K562 (cell line): Measurements from ENCODE around the gene RANGAP1. TPM values are rescaled to one million over a fixed set of nuclear protein-coding genes. Genes with fewer than 3 reads are reported as not detected.
A peak's percentile ranks its signal among the peaks of the same experiment; 100 is the strongest.

Experiments
- ATAC-seq: fragments of 200-7000 bp; cut with Tn5 transposase; 3 replicates; pipeline ENCODE4 v1.9.1; 2020; ENCODE audit warnings: moderate library complexity
- BruUV-seq: library from RNA; stranded (reverse); fragments of 400-500 nt; replicated peaks from 2 replicates; lab custom pipeline; 2021; lab: Mats Ljungman, UMichigan
- CTCF ChIA-PET: fragments of 300-600 bp; formaldehyde crosslinking; extraction: SDS; loops from one replicate; lab custom pipeline; 2021; ENCODE audit warnings: low intra/inter-chr PET ratio; lab: Yijun Ruan, JAX
- POLR2A ChIA-PET: fragments of 300-600, 350-650 bp; sonication (Branson Sonifier 250); formaldehyde crosslinking; extraction: SDS; loops from one replicate; lab custom pipeline; 2021; ENCODE audit warnings: antibody characterized with exemption, inconsistent platforms; lab: Yijun Ruan, JAX
- DNase-seq, 4 experiments: peaks; one replicate each; pipeline versions ENCODE4 v3.0.0 to v3.0.0-alpha.2; 2011 to 2018; ENCODE audit warnings: low spot score in 3 of 4, mixed read lengths in 3 of 4; ENCODE audit errors: extremely low read depth in 1 of 4
- FAIRE-seq: peaks from 2 replicates; lab custom pipeline; 2011; peaks lifted over from hg19 to GRCh38; lab: Jason Lieb, UNC
- H2AFZ ChIP-seq: 2 replicates; pipeline ENCODE4 v1.6.0; 2011; ENCODE audit warnings: low read depth, low read length, control low read depth, inconsistent platforms
- H3K27ac ChIP-seq: fragments of 200-600 bp; 3 replicates; pipeline ENCODE4 v1.8.0; 2011; ENCODE audit warnings: low read depth, mild to moderate bottlenecking, control low read depth, inconsistent platforms, low read length, moderate library complexity, mixed read lengths; ENCODE audit errors: extremely low read depth
- H3K27me3 ChIP-seq, 2 experiments: fragments of 300-600 bp in 1 of 2; 2 replicates in 1 of 2; 3 replicates in 1 of 2; pipeline versions ENCODE4 v1.6.0 to v1.8.0; 2011; ENCODE audit warnings: inconsistent platforms in 2 of 2, low read length in 2 of 2, mild to moderate bottlenecking in 1 of 2, mixed read lengths in 1 of 2, moderate library complexity in 1 of 2; ENCODE audit not compliant: control insufficient read depth in 2 of 2, insufficient read depth in 2 of 2
- H3K36me3 ChIP-seq: fragments of 300-600 bp; 3 replicates; pipeline ENCODE4 v1.8.0; 2011; ENCODE audit warnings: mild to moderate bottlenecking, low read length, inconsistent platforms; ENCODE audit not compliant: control insufficient read depth, insufficient read depth
- H3K4me1 ChIP-seq, 2 experiments: fragments of 200-600 bp in 1 of 2; replicated peaks in 1 of 2; 2 replicates in 1 of 2; 3 replicates in 1 of 2; pipeline versions ENCODE4 v1.5.1 to v1.8.0; 2011; ENCODE audit warnings: inconsistent platforms in 2 of 2, low read length in 2 of 2, mild to moderate bottlenecking in 1 of 2, mixed read lengths in 1 of 2, moderate library complexity in 1 of 2; ENCODE audit not compliant: control insufficient read depth in 2 of 2, insufficient read depth in 2 of 2
- H3K4me2 ChIP-seq: 2 replicates; pipeline ENCODE4 v1.6.1; 2011; ENCODE audit warnings: low read length, control low read depth, inconsistent platforms, mixed read lengths; ENCODE audit not compliant: insufficient read depth
- H3K4me3 ChIP-seq: fragments of 200-600 bp; sonication (generic), shearing (Covaris generic); 2 replicates; pipeline ENCODE4 v1.5.1; 2016; ENCODE audit warnings: control low read depth, inconsistent platforms
- H3K79me2 ChIP-seq: fragments of 200-600 bp; 3 replicates; pipeline ENCODE4 v1.8.0; 2011; ENCODE audit warnings: low read length, inconsistent platforms; ENCODE audit not compliant: control insufficient read depth, insufficient read depth
- H3K9ac ChIP-seq, 2 experiments: 2 replicates each; pipeline versions ENCODE4 v1.6.0 to v1.6.1; 2011; ENCODE audit warnings: low read depth in 2 of 2, low read length in 2 of 2, control low read depth in 1 of 2, inconsistent platforms in 1 of 2, mild to moderate bottlenecking in 1 of 2, mixed read lengths in 1 of 2; ENCODE audit not compliant: insufficient read depth in 1 of 2
- H3K9me1 ChIP-seq: one replicate; pipeline ENCODE4 v1.6.0; 2011; ENCODE audit warnings: inconsistent platforms, mild to moderate bottlenecking, low read length, moderate library complexity; ENCODE audit not compliant: control insufficient read depth, insufficient read depth
- H3K9me3 ChIP-seq: replicated peaks from 2 replicates; pipeline ENCODE4 v1.5.1; 2011; ENCODE audit warnings: low read depth, low read length, inconsistent platforms; ENCODE audit not compliant: control insufficient read depth, insufficient read depth
- H4K20me1 ChIP-seq: replicated peaks from 2 replicates; pipeline ENCODE4 v1.6.1; 2011; ENCODE audit warnings: low read length, inconsistent platforms, mixed read lengths; ENCODE audit not compliant: control insufficient read depth, insufficient read depth
- BDP1 ChIP-seq: IDR thresholded peaks from 3 replicates; pipeline ENCODE4 v1.6.1; 2011; ENCODE audit not compliant: insufficient read length, insufficient read depth
- ELF2 ChIP-seq: fragments of 250-450 bp; sonication (Bioruptor Pico); IDR thresholded peaks from 2 replicates; pipeline ENCODE4 v1.5.0; 2021; ENCODE audit warnings: mild to moderate bottlenecking
- JUN ChIP-seq, 2 experiments: sonication (generic) in 1 of 2; formaldehyde crosslinking in 1 of 2; IDR thresholded peaks; 2 replicates each; pipeline versions ENCODE4 v1.6.1 to v1.8.0; 2012 to 2022; ENCODE audit warnings: borderline replicate concordance in 2 of 2, mild to moderate bottlenecking in 2 of 2, improper control_type of control experiment in 1 of 2, low read depth in 1 of 2, low read length in 1 of 2, missing genetic modification reagents in 1 of 2
- KAT7 ChIP-seq: sonication (generic); formaldehyde crosslinking; IDR thresholded peaks from 2 replicates; pipeline ENCODE4 v1.8.0; 2022; ENCODE audit warnings: missing genetic modification reagents, mild to moderate bottlenecking, borderline replicate concordance
- POLR2G ChIP-seq: fragments of 200-400 bp; formaldehyde crosslinking; IDR thresholded peaks from 2 replicates; pipeline ENCODE4 v1.6.1; 2017; ENCODE audit warnings: low read depth, mild to moderate bottlenecking, antibody characterized with exemption, low read length, moderate library complexity
- ZNF354B ChIP-seq: fragments of 250-450 bp; sonication (Bioruptor Pico); IDR thresholded peaks from 2 replicates; pipeline ENCODE4 v1.4.0; 2020
- ZNF444 ChIP-seq: fragments of 250-450 bp; sonication (Bioruptor Pico); IDR thresholded peaks from 2 replicates; pipeline ENCODE4 v1.4.0; 2020; ENCODE audit warnings: mild to moderate bottlenecking, moderate library complexity
- ZNF75A ChIP-seq: fragments of 450-650 bp; formaldehyde crosslinking; IDR thresholded peaks from 2 replicates; pipeline ENCODE4 v1.4.0; 2020; ENCODE audit warnings: mild to moderate bottlenecking
- WGBS: fragments of 100-300 bp; shearing (Covaris generic); methylation state at CpG from one replicate; pipeline ENCODE4 v1.1.6; 2016; ENCODE audit warnings: low coverage, mixed read lengths; ENCODE audit not compliant: insufficient coverage; ENCODE audit errors: missing lambda C conversion rate; 5-methylcytosine and 5-hydroxymethylcytosine counted together
- in situ Hi-C: fragments of 300-500 bp; cut with MboI; formaldehyde crosslinking; loops from 4 replicates; pipeline ENCODE4 v1.15.0; 2018; ENCODE audit warnings: inconsistent platforms, mixed read lengths
- intact Hi-C: fragments of 100-400 bp; cut with micrococcal nuclease; formaldehyde crosslinking; loops from 2 replicates; pipeline ENCODE4 v1.14.2; 2022
- polyA plus RNA-seq, 8 experiments: library from polyadenylated mRNA; depleted of rRNA in 4 of 8; stranded (reverse) in 5 of 8; unstranded in 3 of 8; fragments of >200 nt; fragmentation: Nextera tagmentation in 2 of 8; fragmentation: Illumina TruSeq in 1 of 8; extraction: Ambion mirVana in 2 of 8; extraction: Trizol in 1 of 8; gene quantifications; 2 replicates each; pipeline versions ENCODE4 v1.2.1 to v1.2.3, GENCODE V29; 2011 to 2014; ENCODE audit warnings: inconsistent platforms in 1 of 8, missing spikeins in 1 of 8
- total RNA-seq, 7 experiments: library from RNA; depleted of rRNA in 6 of 7; stranded (reverse); fragments of >200 nt in 6 of 7; fragmentation: Illumina TruSeq in 2 of 7; extraction: Trizol in 2 of 7; gene quantifications; 2 replicates each; pipeline versions ENCODE4 v1.2.1 to v1.2.3, GENCODE V29; 2011 to 2021; ENCODE audit warnings: low replicate concordance in 1 of 7
- TF ChIP-seq, protein P1 (sequence below), 3 experiments: fragments of 200-800 bp in 1 of 3; fragments of 250-450 bp in 1 of 3; fragments of 450-650 bp in 1 of 3; sonication (Bioruptor Pico) in 1 of 3; sonication (Bioruptor generic) in 1 of 3; formaldehyde crosslinking in 1 of 3; IDR thresholded peaks; 2 replicates each; pipeline versions ENCODE4 v1.6.1 to v1.8.0; 2016 to 2022; ENCODE audit warnings: mild to moderate bottlenecking in 2 of 3, missing genetic modification characterization in 2 of 3, missing compliant biosample characterization in 1 of 3, moderate library complexity in 1 of 3
- TF ChIP-seq, protein P2 (sequence below): fragments of 450-650 bp; IDR thresholded peaks from 2 replicates; pipeline ENCODE4 v1.6.1; 2018; ENCODE audit not compliant: partially characterized antibody

The RANGAP1 gene
- total and polyA plus RNA-seq, 9 of the 15 experiments (the other 6 are each of a cell fraction or from before 2014, with no cell fraction given): 2.1 to 104 (median 50.6) TPM

DNA sequence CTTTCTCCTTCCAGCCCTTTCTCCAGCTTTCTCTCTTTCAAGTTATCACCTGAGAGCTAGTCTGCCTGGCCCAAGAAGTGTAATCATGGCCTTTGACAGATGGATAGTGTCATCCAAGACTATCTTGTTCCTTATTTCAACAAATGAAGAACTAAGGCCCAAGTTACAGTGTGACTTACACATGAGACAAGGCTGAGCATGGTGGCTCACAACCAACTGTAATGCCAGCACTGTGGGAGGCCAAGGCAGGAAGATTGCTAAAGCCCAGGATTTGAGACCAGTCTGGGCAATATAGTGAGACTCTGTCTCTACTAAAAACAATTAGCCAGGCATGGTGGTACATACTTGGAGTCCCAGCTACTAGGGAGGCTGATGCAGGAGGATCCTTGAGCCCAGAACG, 3.7 kb upstream of the RANGAP1 start (continued):
- TF ChIP-seq JUN (IDR thresholded peaks at IDR 0.05; ENCODE audit: borderline replicate concordance, low read depth, low read length) (no peak), JUN (CRISPR knock-in tag; IDR thresholded peaks at IDR 0.05; ENCODE audit: borderline replicate concordance) (no peak), POLR2G (no peak), ZNF444 (no peak), KAT7 (no peak), ELF2 (CRISPR knock-in tag) (no peak), ZNF75A (CRISPR knock-in tag) (no peak), BDP1 (no peak)

DNA sequence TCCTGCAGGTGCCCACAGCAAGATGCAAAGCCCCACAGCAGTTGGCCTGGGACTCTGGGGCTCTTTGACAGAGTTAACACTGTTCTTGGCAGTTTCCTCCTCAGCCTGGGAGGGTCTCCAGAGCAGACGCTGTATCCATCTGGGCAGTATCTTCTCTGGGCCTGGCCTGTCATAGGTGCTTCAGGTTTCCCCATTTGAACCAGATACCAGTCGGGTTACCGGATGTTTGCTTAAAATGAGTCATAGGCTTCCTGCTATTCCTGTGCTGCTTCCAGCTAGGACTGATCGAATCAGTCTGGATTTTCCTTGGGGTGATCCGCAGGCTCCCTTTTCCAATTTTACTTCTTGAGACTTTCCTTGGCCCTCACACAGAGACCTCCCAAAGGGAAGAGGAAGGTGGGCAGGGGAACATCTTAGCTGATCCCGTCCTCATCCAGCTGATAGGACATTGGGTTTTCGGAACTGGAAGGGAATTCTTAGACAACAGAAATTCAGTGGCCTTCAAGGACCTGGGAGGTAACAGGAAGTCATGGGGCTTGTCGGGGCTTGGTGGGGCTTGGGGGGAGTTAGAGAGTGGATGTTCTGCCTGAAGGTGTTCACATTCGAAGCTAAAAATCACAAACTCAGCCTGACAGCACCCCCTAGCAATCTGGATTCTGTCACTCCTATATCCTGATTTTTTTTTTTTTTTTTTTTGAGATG, 2.4 kb upstream of the RANGAP1 start:
- no TSS peak for BruUV-seq
- H3K27me3 ChIP-seq: no peaks in the 10 kb centered on the region
- H4K20me1 ChIP-seq: no peaks in the 10 kb centered on the region
- peaks cover 14% of the 10 kb centered on the region for H3K36me3 ChIP-seq
- intact Hi-C loops: loop anchor here (5.0 to 10.0 kb wide), 2 partner anchors 94 to 176 kb away; partner anchors contain the start of genes ACO2, PHF5A and TEF
- peaks cover 24% of the 10 kb centered on the region for H3K79me2 ChIP-seq
- in situ Hi-C loops: no loop called here
- peak overlapping the region; percentile 72 for H2AFZ ChIP-seq
- peaks cover 12 to 20% of the 10 kb centered on the region in 2 experiments for H3K4me1 ChIP-seq
- no peak for ATAC-seq
- H3K27ac ChIP-seq: no peak overlapping the region; the same call in 2 of the 3 replicates
- H3K4me3 ChIP-seq: no peak overlapping the region
- 34% methylated on average over 7 of the region's 9 CpGs for WGBS
- CTCF ChIA-PET: no interaction called here
- peak overlapping the region in 1 of 2 experiments; percentile 8; a peak in 1 of 4 replicates for H3K9ac ChIP-seq
- no peak for FAIRE-seq
- DNase-seq: no peak
- H3K4me2 ChIP-seq: no peak overlapping the region
- no peaks in the 10 kb centered on the region for H3K9me3 ChIP-seq
- no peaks in the 10 kb centered on the region for H3K9me1 ChIP-seq
- POLR2A ChIA-PET: interaction anchor here (0.7 to 2.0 kb wide), 2 partner anchors 14 to 1087 kb away, joined by 3 to 11 read pairs; partner anchors contain the start of gene ZC3H7B
- no peak for TF ChIP-seq ZNF354B
- TF ChIP-seq, protein P1, sequence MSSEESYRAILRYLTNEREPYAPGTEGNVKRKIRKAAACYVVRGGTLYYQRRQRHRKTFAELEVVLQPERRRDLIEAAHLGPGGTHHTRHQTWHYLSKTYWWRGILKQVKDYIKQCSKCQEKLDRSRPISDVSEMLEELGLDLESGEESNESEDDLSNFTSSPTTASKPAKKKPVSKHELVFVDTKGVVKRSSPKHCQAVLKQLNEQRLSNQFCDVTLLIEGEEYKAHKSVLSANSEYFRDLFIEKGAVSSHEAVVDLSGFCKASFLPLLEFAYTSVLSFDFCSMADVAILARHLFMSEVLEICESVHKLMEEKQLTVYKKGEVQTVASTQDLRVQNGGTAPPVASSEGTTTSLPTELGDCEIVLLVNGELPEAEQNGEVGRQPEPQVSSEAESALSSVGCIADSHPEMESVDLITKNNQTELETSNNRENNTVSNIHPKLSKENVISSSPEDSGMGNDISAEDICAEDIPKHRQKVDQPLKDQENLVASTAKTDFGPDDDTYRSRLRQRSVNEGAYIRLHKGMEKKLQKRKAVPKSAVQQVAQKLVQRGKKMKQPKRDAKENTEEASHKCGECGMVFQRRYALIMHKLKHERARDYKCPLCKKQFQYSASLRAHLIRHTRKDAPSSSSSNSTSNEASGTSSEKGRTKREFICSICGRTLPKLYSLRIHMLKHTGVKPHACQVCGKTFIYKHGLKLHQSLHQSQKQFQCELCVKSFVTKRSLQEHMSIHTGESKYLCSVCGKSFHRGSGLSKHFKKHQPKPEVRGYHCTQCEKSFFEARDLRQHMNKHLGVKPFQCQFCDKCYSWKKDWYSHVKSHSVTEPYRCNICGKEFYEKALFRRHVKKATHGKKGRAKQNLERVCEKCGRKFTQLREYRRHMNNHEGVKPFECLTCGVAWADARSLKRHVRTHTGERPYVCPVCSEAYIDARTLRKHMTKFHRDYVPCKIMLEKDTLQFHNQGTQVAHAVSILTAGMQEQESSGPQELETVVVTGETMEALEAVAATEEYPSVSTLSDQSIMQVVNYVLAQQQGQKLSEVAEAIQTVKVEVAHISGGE (CRISPR knock-in tag; IDR thresholded peaks at IDR 0.05): no peak
- TF ChIP-seq, protein P2, sequence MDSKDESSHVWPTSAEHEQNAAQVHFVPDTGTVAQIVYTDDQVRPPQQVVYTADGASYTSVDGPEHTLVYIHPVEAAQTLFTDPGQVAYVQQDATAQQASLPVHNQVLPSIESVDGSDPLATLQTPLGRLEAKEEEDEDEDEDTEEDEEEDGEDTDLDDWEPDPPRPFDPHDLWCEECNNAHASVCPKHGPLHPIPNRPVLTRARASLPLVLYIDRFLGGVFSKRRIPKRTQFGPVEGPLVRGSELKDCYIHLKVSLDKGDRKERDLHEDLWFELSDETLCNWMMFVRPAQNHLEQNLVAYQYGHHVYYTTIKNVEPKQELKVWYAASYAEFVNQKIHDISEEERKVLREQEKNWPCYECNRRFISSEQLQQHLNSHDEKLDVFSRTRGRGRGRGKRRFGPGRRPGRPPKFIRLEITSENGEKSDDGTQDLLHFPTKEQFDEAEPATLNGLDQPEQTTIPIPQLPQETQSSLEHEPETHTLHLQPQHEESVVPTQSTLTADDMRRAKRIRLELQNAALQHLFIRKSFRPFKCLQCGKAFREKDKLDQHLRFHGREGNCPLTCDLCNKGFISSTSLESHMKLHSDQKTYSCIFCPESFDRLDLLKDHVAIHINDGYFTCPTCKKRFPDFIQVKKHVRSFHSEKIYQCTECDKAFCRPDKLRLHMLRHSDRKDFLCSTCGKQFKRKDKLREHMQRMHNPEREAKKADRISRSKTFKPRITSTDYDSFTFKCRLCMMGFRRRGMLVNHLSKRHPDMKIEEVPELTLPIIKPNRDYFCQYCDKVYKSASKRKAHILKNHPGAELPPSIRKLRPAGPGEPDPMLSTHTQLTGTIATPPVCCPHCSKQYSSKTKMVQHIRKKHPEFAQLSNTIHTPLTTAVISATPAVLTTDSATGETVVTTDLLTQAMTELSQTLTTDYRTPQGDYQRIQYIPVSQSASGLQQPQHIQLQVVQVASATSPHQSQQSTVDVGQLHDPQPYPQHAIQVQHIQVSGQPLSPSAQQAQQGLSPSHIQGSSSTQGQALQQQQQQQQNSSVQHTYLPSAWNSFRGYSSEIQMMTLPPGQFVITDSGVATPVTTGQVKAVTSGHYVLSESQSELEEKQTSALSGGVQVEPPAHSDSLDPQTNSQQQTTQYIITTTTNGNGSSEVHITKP: no peak
